GM18502 (cell line): Measurements from ENCODE around the gene AANAT.

Experiments used
- ATAC-seq: cut with Tn5 transposase; IDR thresholded peaks from one replicate; pipeline ENCODE4 v1.9.1; 2021; ENCODE audit warnings: mild to moderate bottlenecking; ENCODE audit not compliant: unreplicated experiment, poor library complexity

AANAT gene

GRCh38 chr17:76484228-76484725 is 16.9 kb downstream of the AANAT start:
- no peak for ATAC-seq

DNA sequence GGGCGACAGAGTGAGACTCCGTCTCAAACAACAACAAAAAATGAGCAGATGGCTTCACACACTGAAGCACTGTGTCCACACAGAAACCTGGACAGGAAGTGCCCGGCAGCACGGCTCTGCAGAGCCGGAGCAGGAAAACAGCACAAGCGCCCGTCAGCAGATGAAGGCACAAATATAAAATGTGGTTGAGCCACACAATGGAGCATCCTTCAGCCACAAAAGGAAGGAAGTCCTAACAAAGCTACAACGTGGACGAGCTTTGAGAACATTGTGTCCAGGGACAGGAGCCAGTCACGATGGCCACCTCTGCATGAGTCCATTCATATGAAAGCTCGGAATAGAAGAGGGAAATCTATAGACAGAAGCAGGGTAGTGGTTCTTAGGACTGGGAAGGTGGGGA is 18.2 kb downstream of the AANAT start:
- no peak for ATAC-seq

DNA sequence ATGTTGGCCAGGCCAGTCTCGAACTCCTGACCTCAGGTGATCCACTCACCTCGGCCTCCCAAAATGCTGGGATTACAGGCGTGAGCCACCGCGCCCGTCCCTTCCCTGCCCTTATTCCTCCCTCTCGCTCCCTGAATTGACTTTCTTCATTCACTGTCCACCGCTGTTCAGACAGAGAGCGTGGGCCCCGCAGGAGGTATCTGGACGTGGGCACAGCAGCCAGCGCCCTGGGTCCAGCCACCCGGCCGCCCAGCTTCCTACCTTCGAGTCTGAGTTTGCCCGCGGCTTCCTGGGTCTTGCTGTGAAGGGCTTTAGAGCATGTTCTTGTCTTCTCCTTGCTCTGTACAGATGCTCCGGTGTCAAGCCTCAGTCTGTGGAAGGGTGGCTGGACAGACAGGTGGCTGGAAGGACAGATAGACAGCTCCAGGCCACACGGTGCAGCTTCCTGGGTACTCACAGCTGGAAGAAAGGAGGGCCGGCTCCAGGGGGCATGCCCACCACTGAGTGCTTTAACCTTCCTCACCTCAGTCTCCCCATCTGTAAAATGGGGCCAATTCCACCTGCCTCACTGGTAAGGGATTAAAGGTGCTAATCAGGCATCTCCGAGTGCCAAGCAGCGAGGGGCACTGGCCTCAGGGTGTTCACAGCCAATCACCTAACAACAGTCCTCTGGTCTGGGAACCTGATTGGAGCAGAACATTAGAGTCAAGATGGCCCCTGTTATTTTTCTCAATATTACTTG is 20.2 kb downstream of the AANAT start:
- ATAC-seq = no peak

- no peak for ATAC-seq
These were observed 22.8 kb downstream of the AANAT start for GRCh38 chr17:76490112-76490710.

DNA sequence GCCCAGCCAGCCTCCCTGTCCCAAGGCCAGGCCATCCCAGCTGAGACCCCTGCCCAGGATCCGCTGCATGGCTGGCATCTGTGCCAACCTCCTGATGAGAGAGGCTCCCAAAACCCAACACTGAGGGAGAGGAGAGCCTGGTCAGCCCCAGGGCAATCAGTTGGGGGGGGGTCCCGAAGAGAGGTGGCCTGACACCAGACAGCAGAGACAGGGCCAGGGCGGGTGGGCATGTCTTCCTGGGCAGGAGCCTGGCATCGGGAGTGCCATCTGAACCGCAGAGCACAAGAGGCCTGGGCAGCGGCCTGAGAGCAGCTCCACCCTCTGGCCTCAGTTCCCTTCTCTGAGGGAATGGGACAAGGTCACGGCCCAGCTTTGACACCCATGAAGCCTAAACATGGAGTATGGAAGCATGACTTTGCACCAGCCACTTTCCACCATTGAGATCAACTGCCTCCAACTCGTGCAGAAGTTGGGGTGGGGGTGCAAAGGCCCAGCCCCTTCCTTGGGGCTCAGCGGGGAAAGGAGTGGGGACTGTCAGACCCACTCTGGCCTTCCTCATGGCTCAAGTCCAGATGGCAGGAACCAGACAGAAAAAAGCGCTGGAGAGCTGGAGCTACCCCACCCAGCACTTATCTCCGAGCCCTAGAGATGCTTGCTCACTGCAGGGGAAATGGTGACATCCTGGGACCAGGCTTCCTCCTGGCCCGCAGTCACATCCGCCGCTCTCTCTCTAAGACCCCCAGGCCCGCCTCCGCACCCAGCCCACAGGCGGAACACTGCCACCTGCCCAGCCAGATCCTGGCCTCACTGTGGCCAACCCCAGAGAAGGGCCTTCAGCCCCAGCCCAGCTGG is 24.1 kb downstream of the AANAT start:
- ATAC-seq = peak; percentile 3

DNA sequence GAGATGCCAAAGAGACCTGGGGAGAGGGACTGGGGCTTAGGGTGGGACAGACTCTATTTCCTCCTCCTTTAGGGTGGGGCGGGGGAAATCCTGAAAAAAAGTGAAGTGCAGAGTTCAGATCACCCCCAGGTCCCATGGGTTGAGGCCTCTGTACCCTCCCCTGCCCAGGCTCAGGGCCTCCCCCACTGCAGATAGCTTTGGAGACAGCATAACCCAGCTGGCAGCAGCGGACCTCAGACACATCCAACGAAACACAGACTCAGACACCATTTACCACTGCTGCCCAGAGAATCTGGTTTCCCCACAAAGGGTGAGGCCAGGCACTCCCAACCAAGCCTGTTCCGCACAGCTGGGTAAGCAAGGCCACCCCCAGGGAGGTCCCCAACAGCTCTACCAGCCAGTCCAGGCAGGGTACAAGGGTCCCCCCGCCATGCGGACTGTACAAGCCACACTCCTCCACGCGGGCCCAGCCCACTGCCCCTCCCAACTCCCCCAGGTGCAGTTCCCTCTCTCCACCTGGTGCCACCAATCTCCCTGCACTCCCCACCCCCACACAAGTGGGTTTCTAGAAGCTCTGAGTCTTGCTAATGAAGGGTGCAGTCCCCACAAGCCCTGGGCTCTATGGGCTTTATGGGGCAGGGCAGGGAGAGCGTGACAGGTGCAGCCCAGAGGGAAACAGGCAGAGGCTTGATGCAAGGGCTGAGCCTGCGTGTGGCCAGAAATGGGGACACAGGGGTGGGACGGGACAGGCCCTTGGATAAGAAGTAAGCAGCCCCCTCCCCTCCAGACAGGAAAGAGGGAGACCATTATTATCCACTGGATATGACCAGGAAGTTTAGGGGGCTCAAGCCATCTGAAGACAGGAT is 25.0 kb downstream of the AANAT start:
- peak; percentile 42 for ATAC-seq

- peak; percentile 42 for ATAC-seq
These were observed 25.6 kb downstream of the AANAT start for GRCh38 chr17:76492989-76493501.

- peak; percentile 11 for ATAC-seq
These were observed 26.2 kb downstream of the AANAT start for GRCh38 chr17:76493505-76494167.

- ATAC-seq = no peak
These were observed 28.4 kb downstream of the AANAT start for GRCh38 chr17:76495663-76496400.

DNA sequence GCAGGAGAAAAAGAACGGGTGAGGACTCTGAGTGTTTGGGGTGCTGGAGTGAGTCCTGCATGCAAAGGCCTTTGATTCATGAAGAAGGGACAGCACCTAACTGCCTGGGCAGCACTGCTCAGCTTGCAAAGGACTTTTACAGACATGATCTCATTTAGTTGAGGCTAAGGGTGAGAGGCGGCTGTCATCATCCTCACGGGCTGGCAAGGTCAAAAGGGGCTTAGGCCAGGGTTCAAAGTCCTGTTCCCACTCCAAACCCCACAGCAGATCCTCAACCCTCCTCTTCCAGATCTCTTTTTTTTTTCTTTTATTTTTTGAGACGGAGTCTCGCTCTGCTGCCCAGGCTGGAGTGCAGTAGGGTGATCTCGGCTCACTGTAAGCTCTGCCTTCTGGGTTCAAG is 29.1 kb downstream of the AANAT start:
- ATAC-seq = no peak

DNA sequence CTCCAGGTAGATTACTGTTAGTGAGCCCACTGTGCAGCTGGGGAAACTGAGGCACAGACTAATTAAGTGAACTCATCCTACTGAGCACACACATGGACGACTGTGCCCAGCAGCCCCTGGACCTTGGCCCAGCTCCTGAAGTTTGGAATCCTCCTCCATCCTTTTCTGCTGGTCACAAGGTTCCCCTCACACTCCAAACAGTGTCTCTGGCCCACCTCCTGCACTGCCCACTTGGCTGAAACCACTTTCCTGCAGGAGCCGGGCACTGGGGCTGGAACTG is 30.2 kb downstream of the AANAT start:
- no peak for ATAC-seq

- no peak for ATAC-seq
These were observed 30.8 kb downstream of the AANAT start for GRCh38 chr17:76497979-76498875.

- no peak for ATAC-seq
These were observed 31.5 kb downstream of the AANAT start for GRCh38 chr17:76498876-76499251.

DNA sequence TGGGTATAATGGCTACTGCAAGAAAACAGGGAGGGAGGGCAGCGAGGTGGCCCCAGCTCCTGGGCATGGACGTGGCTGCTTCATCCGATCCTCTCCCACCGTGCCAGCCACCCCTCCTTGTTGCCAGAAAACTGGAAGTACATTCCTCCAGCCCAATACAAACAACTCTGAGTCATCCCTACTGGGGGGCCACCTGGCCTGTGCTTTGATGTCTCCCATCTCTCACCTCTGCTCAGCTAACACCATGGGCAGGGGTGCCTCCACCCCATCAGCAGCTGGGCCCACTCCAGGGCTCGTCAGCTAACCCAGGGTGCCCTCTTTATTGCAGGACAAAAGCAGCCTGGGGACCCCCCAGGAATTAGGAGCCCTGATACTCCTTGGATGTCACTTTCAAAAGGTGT is 31.9 kb downstream of the AANAT start:
- ATAC-seq = no peak

DNA sequence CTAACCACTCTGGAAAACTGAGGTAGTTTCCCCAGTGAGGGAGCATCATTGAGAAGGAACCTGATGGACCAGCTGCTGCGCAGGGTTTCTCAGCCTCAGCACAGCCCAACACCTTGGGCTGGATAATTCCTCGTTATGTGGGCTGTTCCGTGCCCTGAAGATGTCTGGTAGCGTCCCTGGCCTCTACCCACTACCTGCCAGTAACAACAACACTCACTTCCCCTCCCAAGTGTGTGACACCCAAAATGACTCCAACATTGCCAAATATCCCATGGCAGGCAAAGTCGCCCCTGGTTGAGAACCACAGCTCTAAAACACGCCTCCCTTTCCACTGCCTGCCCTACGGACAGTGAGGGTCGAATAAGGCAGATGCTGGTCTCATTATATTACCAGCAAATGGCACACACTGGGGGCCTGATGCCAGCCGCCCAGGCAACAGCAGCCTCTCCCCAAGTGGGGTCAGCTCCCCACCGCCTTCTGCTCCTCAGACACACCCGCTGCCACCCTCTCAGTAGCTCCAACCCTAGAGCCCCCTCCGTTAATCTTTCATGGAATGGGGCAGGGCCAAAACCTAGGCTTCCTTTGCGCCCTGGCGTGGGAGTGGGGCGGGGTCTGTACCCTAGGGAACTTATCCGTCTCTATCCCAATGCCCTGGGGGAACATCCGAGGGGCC is 32.8 kb downstream of the AANAT start:
- ATAC-seq = no peak

- ATAC-seq = no peak
These were observed 33.3 kb downstream of the AANAT start for GRCh38 chr17:76500747-76501017.

DNA sequence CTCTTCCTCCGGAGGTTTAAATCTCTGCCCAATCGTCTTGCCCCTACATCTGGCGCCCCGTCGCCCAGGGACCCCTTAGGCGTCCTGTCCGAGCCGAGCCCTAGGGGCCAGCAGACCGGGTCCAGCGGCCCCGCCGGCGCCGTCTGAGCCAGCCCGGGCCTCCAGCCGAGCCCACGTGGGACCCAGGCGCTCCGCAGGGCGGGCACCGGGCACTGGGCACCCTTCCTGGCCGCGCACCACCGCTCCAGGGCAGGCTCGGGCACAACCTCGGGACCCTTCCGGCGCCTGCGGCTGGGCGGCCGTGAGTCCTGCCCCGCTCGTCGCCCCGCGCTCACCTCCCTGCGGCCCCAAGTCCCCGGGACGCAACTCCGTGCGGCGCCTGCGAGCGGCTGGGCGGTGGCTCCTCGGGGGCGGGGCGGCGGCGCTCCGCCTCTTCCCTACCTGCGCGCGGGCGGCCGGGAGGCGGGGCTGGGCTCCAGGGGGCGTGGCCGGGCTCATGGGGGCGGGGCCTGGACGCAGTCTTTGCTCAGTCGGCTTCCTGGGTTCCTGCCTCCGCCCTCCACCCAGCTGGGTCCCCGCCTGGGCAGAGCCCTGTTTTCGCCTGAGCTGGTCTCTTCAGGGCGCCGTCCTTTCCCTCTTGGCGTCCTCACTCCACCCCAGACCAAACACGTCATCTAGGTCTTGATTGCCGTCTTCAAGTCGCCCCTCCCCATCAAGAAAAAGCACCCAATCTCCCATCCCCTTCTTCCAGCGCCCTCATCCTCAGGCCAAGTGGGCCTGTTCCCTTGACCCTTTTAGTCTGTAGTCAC is 33.8 kb downstream of the AANAT start, which contains the start of gene RHBDF2:
TSS of gene RHBDF2 (minus strand) at position 406 of the 809 bp plus-strand sequence. CDS start 19,899 bp downstream, outside the sequence.
- ATAC-seq = peak; percentile 71
